ENCODE measurements around the gene PHKA2. TPM values are rescaled to one million over a fixed set of nuclear protein-coding genes. Genes with fewer than 3 reads are reported as not detected.
A peak's percentile ranks its signal among the peaks of the same experiment; 100 is the strongest.

Gene PHKA2
- total and polyA plus RNA-seq, 2 donors (not counting 1 experiment from before 2014, with no cell fraction given), result 7.9 to 8.3 TPM

DNA sequence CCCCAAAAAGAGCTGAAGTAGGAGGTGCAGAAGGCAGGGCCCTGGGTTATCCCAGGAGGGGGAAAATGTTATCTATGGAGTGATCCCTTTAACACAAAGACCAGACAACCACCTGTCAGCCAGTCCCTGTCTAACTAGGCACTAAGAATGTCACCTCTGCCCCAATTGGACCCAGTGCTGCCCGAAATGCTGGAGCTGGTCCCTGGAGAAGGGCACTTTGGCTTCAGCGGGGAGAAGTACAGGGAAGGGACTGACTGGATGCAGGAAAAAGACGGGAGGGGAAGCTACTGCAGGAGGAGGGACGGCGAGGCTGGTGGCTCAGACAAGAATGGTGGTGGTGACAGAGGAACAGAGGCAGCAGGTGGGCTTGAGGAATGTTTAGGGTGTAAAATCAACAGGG is 17.3 kb downstream of the PHKA2 start:
- Histone ChIP-seq H3K36me3 (ENCODE audit: control insufficient read depth, insufficient read depth, low read length) (no peaks in the 10 kb centered on the region), H4K20me1 (ENCODE audit: control insufficient read depth, extremely low read depth, insufficient read depth, low read length) (no peaks in the 10 kb centered on the region), H3K4me1 (ENCODE audit: control insufficient read depth, extremely low read depth, insufficient read depth, low read length) (no peaks in the 10 kb centered on the region), H3K9me3 (ENCODE audit: control insufficient read depth, insufficient read depth, low read depth, low read length) (no peaks in the 10 kb centered on the region), H3K27ac (ENCODE audit: insufficient read depth, low read length) (no peak overlapping the region), H3K4me2 (ENCODE audit: extremely low read depth, insufficient read depth, low read length) (no peak overlapping the region), H3K79me2 (ENCODE audit: control insufficient read depth, insufficient read depth, low read length) (no peaks in the 10 kb centered on the region), H3K27me3 (ENCODE audit: control insufficient read depth, insufficient read depth, low read length) (no peaks in the 10 kb centered on the region), H3K9ac (ENCODE audit: insufficient read depth, low read length) (no peak overlapping the region), H2AFZ (ENCODE audit: low read length) (no peak overlapping the region), H3K4me3 (replicated peaks in 1 of 4; ENCODE audit: control extremely low read depth in 1 of 4, insufficient read depth in 1 of 4, low read depth in 3 of 4, low read length in 4 of 4) (no peak overlapping the region)
- no peak for DNase-seq (ENCODE audit: low read depth in 2 of 2)
- TF ChIP-seq, protein P1, sequence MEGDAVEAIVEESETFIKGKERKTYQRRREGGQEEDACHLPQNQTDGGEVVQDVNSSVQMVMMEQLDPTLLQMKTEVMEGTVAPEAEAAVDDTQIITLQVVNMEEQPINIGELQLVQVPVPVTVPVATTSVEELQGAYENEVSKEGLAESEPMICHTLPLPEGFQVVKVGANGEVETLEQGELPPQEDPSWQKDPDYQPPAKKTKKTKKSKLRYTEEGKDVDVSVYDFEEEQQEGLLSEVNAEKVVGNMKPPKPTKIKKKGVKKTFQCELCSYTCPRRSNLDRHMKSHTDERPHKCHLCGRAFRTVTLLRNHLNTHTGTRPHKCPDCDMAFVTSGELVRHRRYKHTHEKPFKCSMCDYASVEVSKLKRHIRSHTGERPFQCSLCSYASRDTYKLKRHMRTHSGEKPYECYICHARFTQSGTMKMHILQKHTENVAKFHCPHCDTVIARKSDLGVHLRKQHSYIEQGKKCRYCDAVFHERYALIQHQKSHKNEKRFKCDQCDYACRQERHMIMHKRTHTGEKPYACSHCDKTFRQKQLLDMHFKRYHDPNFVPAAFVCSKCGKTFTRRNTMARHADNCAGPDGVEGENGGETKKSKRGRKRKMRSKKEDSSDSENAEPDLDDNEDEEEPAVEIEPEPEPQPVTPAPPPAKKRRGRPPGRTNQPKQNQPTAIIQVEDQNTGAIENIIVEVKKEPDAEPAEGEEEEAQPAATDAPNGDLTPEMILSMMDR (conservative IDR thresholded peaks at IDR 0.05 in 1 of 2, IDR thresholded peaks at IDR 0.05 in 1 of 2; ENCODE audit: low read depth in 1 of 2, low read length in 2 of 2), result no peak
- no peak for TF ChIP-seq EZH2 (IDR thresholded peaks at IDR 0.05; ENCODE audit: low read length, missing control alignments)

DNA sequence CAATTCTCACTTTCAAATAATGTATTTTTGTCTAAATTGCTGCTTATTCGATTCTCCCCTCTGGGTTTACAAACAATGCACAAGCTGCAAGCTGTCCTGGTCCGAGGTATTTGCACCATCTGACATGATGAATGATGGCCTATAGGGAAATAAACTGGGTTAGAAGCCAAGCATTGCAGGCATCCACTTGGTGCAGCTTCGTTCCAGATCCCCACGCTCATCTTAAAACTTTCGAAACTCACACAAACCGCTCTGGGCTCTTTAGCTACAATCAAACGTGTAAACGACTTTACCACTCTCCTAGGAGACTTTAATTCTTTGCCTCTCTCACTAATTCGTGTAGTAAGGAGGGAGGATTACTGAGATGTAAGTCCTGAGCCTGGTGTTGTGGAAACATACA is 19.0 kb downstream of the PHKA2 start:
- Histone ChIP-seq H3K27ac (ENCODE audit: insufficient read depth, low read length) (no peak overlapping the region), H2AFZ (ENCODE audit: low read length) (no peak overlapping the region), H3K9me3 (ENCODE audit: control insufficient read depth, insufficient read depth, low read depth, low read length) (no peaks in the 10 kb centered on the region), H3K4me2 (ENCODE audit: extremely low read depth, insufficient read depth, low read length) (no peak overlapping the region), H3K4me3 (replicated peaks in 1 of 4; ENCODE audit: control extremely low read depth in 1 of 4, insufficient read depth in 1 of 4, low read depth in 3 of 4, low read length in 4 of 4) (no peak overlapping the region), H3K9ac (ENCODE audit: insufficient read depth, low read length) (no peak overlapping the region), H3K4me1 (ENCODE audit: control insufficient read depth, extremely low read depth, insufficient read depth, low read length) (no peaks in the 10 kb centered on the region), H3K36me3 (ENCODE audit: control insufficient read depth, insufficient read depth, low read length) (no peaks in the 10 kb centered on the region), H4K20me1 (ENCODE audit: control insufficient read depth, extremely low read depth, insufficient read depth, low read length) (no peaks in the 10 kb centered on the region), H3K27me3 (ENCODE audit: control insufficient read depth, insufficient read depth, low read length) (no peaks in the 10 kb centered on the region), H3K79me2 (ENCODE audit: control insufficient read depth, insufficient read depth, low read length) (no peaks in the 10 kb centered on the region)
- TF ChIP-seq, protein P1 (conservative IDR thresholded peaks at IDR 0.05 in 1 of 2, IDR thresholded peaks at IDR 0.05 in 1 of 2; ENCODE audit: low read depth in 1 of 2, low read length in 2 of 2), result no peak
- no peak for TF ChIP-seq EZH2 (IDR thresholded peaks at IDR 0.05; ENCODE audit: low read length, missing control alignments)
- peak in 1 of 2 donors; percentile 2 for DNase-seq (ENCODE audit: low read depth in 2 of 2)

DNA sequence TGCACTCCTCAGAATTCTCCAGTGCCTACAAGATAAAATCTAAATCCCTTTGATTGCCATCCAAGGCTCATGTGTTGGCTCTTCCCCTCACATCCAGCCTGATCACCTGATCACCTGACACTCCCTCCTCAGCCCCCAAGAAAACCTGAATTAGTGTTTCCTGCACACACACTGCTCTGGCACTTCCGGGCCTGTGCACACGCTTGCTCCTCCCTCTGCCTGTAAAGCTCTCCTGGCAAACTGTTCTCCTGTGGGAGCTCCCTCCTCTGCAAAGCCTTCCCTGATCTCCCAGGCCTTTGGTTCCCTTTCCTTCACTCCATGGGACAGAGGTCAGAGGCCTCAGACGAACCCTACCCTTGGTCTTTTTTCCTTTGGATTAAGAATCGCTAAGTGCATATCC is 19.9 kb downstream of the PHKA2 start:
- Histone ChIP-seq H3K27ac (ENCODE audit: insufficient read depth, low read length) (no peak overlapping the region), H3K4me2 (ENCODE audit: extremely low read depth, insufficient read depth, low read length) (no peak overlapping the region), H3K4me3 (replicated peaks in 1 of 4; ENCODE audit: control extremely low read depth in 1 of 4, insufficient read depth in 1 of 4, low read depth in 3 of 4, low read length in 4 of 4) (no peak overlapping the region), H2AFZ (ENCODE audit: low read length) (no peak overlapping the region), H3K4me1 (ENCODE audit: control insufficient read depth, extremely low read depth, insufficient read depth, low read length) (no peaks in the 10 kb centered on the region), H4K20me1 (ENCODE audit: control insufficient read depth, extremely low read depth, insufficient read depth, low read length) (no peaks in the 10 kb centered on the region), H3K36me3 (ENCODE audit: control insufficient read depth, insufficient read depth, low read length) (no peaks in the 10 kb centered on the region), H3K79me2 (ENCODE audit: control insufficient read depth, insufficient read depth, low read length) (no peaks in the 10 kb centered on the region), H3K27me3 (ENCODE audit: control insufficient read depth, insufficient read depth, low read length) (no peaks in the 10 kb centered on the region), H3K9ac (ENCODE audit: insufficient read depth, low read length) (no peak overlapping the region), H3K9me3 (ENCODE audit: control insufficient read depth, insufficient read depth, low read depth, low read length) (no peaks in the 10 kb centered on the region)
- DNase-seq (ENCODE audit: low read depth in 2 of 2), result no peak
- TF ChIP-seq EZH2 (IDR thresholded peaks at IDR 0.05; ENCODE audit: low read length, missing control alignments), result no peak
- TF ChIP-seq, protein P1 (conservative IDR thresholded peaks at IDR 0.05 in 1 of 2, IDR thresholded peaks at IDR 0.05 in 1 of 2; ENCODE audit: low read depth in 1 of 2, low read length in 2 of 2), result no peak

All from fibroblast of lung (primary cell).